ENCODE measurements around the gene DKK3.

DKK3 gene

GRCh38 chr11:11966354-11966741, 42.1 kb downstream of the DKK3 start:
- no peak for DNase-seq

- no peak for DNase-seq
Observed at GRCh38 chr11:11965656-11966353, 42.6 kb downstream of the DKK3 start.

GRCh38 chr11:11965192-11965591, 43.2 kb downstream of the DKK3 start:
- DNase-seq = no peak

- DNase-seq = no peak
Observed at GRCh38 chr11:11964774-11965150, 43.7 kb downstream of the DKK3 start.

- no peak for DNase-seq
Observed at GRCh38 chr11:11963842-11964773, 44.3 kb downstream of the DKK3 start.

GRCh38 chr11:11963067-11963466, 45.4 kb downstream of the DKK3 start:
- DNase-seq = no peak

GRCh38 chr11:11961399-11962028, 46.9 kb downstream of the DKK3 start:
- no peak for DNase-seq

GRCh38 chr11:11960687-11961086, 47.7 kb downstream of the DKK3 start:
- DNase-seq = no peak

GRCh38 chr11:11959601-11960000, 48.8 kb downstream of the DKK3 start:
- DNase-seq = no peak

- no peak for DNase-seq
Observed at GRCh38 chr11:11958403-11959231, 49.8 kb downstream of the DKK3 start.

GRCh38 chr11:11956006-11956405, 52.4 kb downstream of the DKK3 start:
- no peak for DNase-seq

GRCh38 chr11:11952036-11952435, 56.4 kb downstream of the DKK3 start:
- DNase-seq = no peak

GRCh38 chr11:11949482-11949881, 58.9 kb downstream of the DKK3 start:
- DNase-seq = no peak

- DNase-seq = no peak
Observed at GRCh38 chr11:11948242-11948947, 60.0 kb downstream of the DKK3 start.

- DNase-seq = no peak
Observed at GRCh38 chr11:11947825-11948224, 60.6 kb downstream of the DKK3 start.

GRCh38 chr11:11946878-11947277, 61.5 kb downstream of the DKK3 start:
- DNase-seq = no peak

GRCh38 chr11:11946180-11946579, 62.2 kb downstream of the DKK3 start:
- no peak for DNase-seq

GRCh38 chr11:11944444-11944843, 64.0 kb downstream of the DKK3 start:
- DNase-seq = no peak

- DNase-seq = no peak
Observed at GRCh38 chr11:11942668-11943067, 65.8 kb downstream of the DKK3 start.

GRCh38 chr11:11940551-11940950, 67.9 kb downstream of the DKK3 start:
- DNase-seq = no peak

GRCh38 chr11:11937957-11938356, 70.5 kb downstream of the DKK3 start:
- DNase-seq = no peak

- no peak for DNase-seq
Observed at GRCh38 chr11:11937433-11937832, 71.0 kb downstream of the DKK3 start.
